ENCODE measurements around the gene CRK.
"Not testable (repeated sequence)": the region's sequence is repeated elsewhere in the genome, so short reads cannot be mapped to it uniquely, and the experiment has no call there.

CRK gene

GRCh38 chr17:1423456-1424135, 32.4 kb downstream of the CRK start:
- Mint-ChIP-seq H3K27ac (peak overlapping the region; percentile 51), H3K4me1 (peaks cover 16% of the 10 kb centered on the region), H3K4me3 (no peak overlapping the region), H3K36me3 (peaks cover 7% of the 10 kb centered on the region), H3K9me3 (no peaks in the 10 kb centered on the region), H3K27me3 (no peaks in the 10 kb centered on the region)

GRCh38 chr17:1422885-1423284, 33.1 kb downstream of the CRK start:
- H3K27ac Mint-ChIP-seq = no peak overlapping the region
- H3K27me3 Mint-ChIP-seq = no peaks in the 10 kb centered on the region
- H3K9me3 Mint-ChIP-seq = no peaks in the 10 kb centered on the region
- H3K4me3 Mint-ChIP-seq = no peak overlapping the region
- H3K36me3 Mint-ChIP-seq = peaks cover 7% of the 10 kb centered on the region
- peaks cover 16% of the 10 kb centered on the region for H3K4me1 Mint-ChIP-seq

- no peak overlapping the region for H3K4me3 Mint-ChIP-seq
- no peak overlapping the region for H3K27ac Mint-ChIP-seq
- peaks cover 16% of the 10 kb centered on the region for H3K4me1 Mint-ChIP-seq
- peaks cover 7% of the 10 kb centered on the region for H3K36me3 Mint-ChIP-seq
- no peaks in the 10 kb centered on the region for H3K27me3 Mint-ChIP-seq
- H3K9me3 Mint-ChIP-seq = no peaks in the 10 kb centered on the region
Measured at GRCh38 chr17:1421470-1421869, 34.6 kb downstream of the CRK start.

GRCh38 chr17:1420981-1421380, 35.1 kb downstream of the CRK start:
- Mint-ChIP-seq H3K36me3 (peaks cover 7% of the 10 kb centered on the region), H3K4me3 (no peak overlapping the region), H3K27ac (no peak overlapping the region), H3K4me1 (peaks cover 15% of the 10 kb centered on the region), H3K27me3 (no peaks in the 10 kb centered on the region), H3K9me3 (no peaks in the 10 kb centered on the region)

- Mint-ChIP-seq H3K4me1 (peaks cover 11% of the 10 kb centered on the region), H3K36me3 (peaks cover 4% of the 10 kb centered on the region), H3K27ac (no peak overlapping the region), H3K4me3 (no peak overlapping the region), H3K9me3 (no peaks in the 10 kb centered on the region), H3K27me3 (no peaks in the 10 kb centered on the region)
Measured at GRCh38 chr17:1420163-1420562, 35.9 kb downstream of the CRK start.

- H3K27ac Mint-ChIP-seq, H3K9me3 Mint-ChIP-seq, H3K27me3 Mint-ChIP-seq, H3K4me3 Mint-ChIP-seq, H3K4me1 Mint-ChIP-seq, H3K36me3 Mint-ChIP-seq: not testable (repeated sequence)
Measured at GRCh38 chr17:1418476-1418875, 37.6 kb downstream of the CRK start.

- H3K36me3 Mint-ChIP-seq = peaks cover 3% of the 10 kb centered on the region
- H3K27me3 Mint-ChIP-seq = no peaks in the 10 kb centered on the region
- H3K9me3 Mint-ChIP-seq = no peaks in the 10 kb centered on the region
- no peaks in the 10 kb centered on the region for H3K4me1 Mint-ChIP-seq
- no peak overlapping the region for H3K4me3 Mint-ChIP-seq
- H3K27ac Mint-ChIP-seq = no peak overlapping the region
Measured at GRCh38 chr17:1416414-1416813, 39.6 kb downstream of the CRK start.

- H3K27ac Mint-ChIP-seq = peak overlapping the region; percentile 3
- no peaks in the 10 kb centered on the region for H3K9me3 Mint-ChIP-seq
Measured at GRCh38 chr17:1414634-1415033, 41.4 kb downstream of the CRK start.

GRCh38 chr17:1414001-1414574, 41.9 kb downstream of the CRK start:
- no peaks in the 10 kb centered on the region for H3K27me3 Mint-ChIP-seq
- H3K36me3 Mint-ChIP-seq = peaks cover 2% of the 10 kb centered on the region
- H3K4me1 Mint-ChIP-seq = no peaks in the 10 kb centered on the region
- H3K27ac Mint-ChIP-seq = peak overlapping the region; percentile 3
- H3K9me3 Mint-ChIP-seq = no peaks in the 10 kb centered on the region
- H3K4me3 Mint-ChIP-seq = no peak overlapping the region

More at GRCh38 chr17:1414634-1415033, 41.4 kb downstream of the CRK start:
- no peaks in the 10 kb centered on the region for H3K27me3 Mint-ChIP-seq
- H3K4me1 Mint-ChIP-seq = no peaks in the 10 kb centered on the region
- H3K36me3 Mint-ChIP-seq = peaks cover 2% of the 10 kb centered on the region
- H3K4me3 Mint-ChIP-seq = no peak overlapping the region

- H3K27me3 Mint-ChIP-seq = no peaks in the 10 kb centered on the region
- no peak overlapping the region for H3K27ac Mint-ChIP-seq
- H3K9me3 Mint-ChIP-seq = no peaks in the 10 kb centered on the region
- no peak overlapping the region for H3K4me3 Mint-ChIP-seq
- no peaks in the 10 kb centered on the region for H3K4me1 Mint-ChIP-seq
- peaks cover 2% of the 10 kb centered on the region for H3K36me3 Mint-ChIP-seq
Measured at GRCh38 chr17:1413281-1413791, 42.7 kb downstream of the CRK start.

- Mint-ChIP-seq H3K27me3 (no peaks in the 10 kb centered on the region), H3K36me3 (peaks cover 2% of the 10 kb centered on the region), H3K27ac (no peak overlapping the region), H3K4me3 (no peak overlapping the region), H3K9me3 (no peaks in the 10 kb centered on the region), H3K4me1 (no peaks in the 10 kb centered on the region)
Measured at GRCh38 chr17:1412185-1413110, 43.6 kb downstream of the CRK start.

GRCh38 chr17:1402262-1402586, 53.8 kb downstream of the CRK start:
- H3K36me3 Mint-ChIP-seq = peaks cover 13% of the 10 kb centered on the region
- H3K4me1 Mint-ChIP-seq = peaks cover 16% of the 10 kb centered on the region
- no peak overlapping the region for H3K27ac Mint-ChIP-seq
- no peaks in the 10 kb centered on the region for H3K9me3 Mint-ChIP-seq
- H3K27me3 Mint-ChIP-seq = no peaks in the 10 kb centered on the region
- H3K4me3 Mint-ChIP-seq = no peak overlapping the region

GRCh38 chr17:1399679-1400512, 56.1 kb downstream of the CRK start, which contains the start of gene YWHAE:
YWHAE (minus strand) TSS chr17:1400222; CDS start chr17:1400110, 112 bp downstream.
- Mint-ChIP-seq H3K27me3 (no peaks in the 10 kb centered on the region), H3K4me3 (peak within 1 kb of the TSS; percentile 100), H3K9me3 (no peaks in the 10 kb centered on the region), H3K27ac (peak within 1 kb of the TSS; percentile 100), H3K4me1 (peaks cover 37% of the 10 kb centered on the region), H3K36me3 (peaks cover 16% of the 10 kb centered on the region)

GRCh38 chr17:1398931-1399678, 56.9 kb downstream of the CRK start:
- Mint-ChIP-seq H3K27me3 (no peaks in the 10 kb centered on the region), H3K27ac (peak overlapping the region; percentile 100), H3K36me3 (peaks cover 16% of the 10 kb centered on the region), H3K9me3 (no peaks in the 10 kb centered on the region), H3K4me1 (peaks cover 45% of the 10 kb centered on the region), H3K4me3 (peak overlapping the region; percentile 100)
